Stimulated activated effector memory CD8-positive, alpha-beta T cell treated with anti-CD3 and anti-CD28 coated beads, Interleukin-12 subunit alpha, Interleukin-12 subunit beta, amount 100 ng/mL, for 72 hours (primary cell): Measurements from ENCODE around the gene NOC2L.
"Not testable (repeated sequence)": the region's sequence is repeated elsewhere in the genome, so short reads cannot be mapped to it uniquely, and the experiment has no call there.

Experiments used
- ATAC-seq: fragments of 150-1000 bp; cut with Tn5 transposase; 2 replicates; pipeline ENCODE4 v1.10.0; 2021
- DNase-seq, 2 donors: peaks; one replicate each; pipeline ENCODE4 v3.0.0; 2021 to 2022; ENCODE audit warnings: low spot score in 2 of 2
- H3K27ac Mint-ChIP-seq: one replicate; pipeline ENCODE4 v1.8.0; 2022; ENCODE audit warnings: mild to moderate bottlenecking, mixed read lengths
- H3K36me3 Mint-ChIP-seq: one replicate; pipeline ENCODE4 v1.8.0; 2022; ENCODE audit warnings: mild to moderate bottlenecking, mixed read lengths
- H3K4me1 Mint-ChIP-seq: one replicate; pipeline ENCODE4 v1.8.0; 2022; ENCODE audit warnings: mixed read lengths
- H3K4me3 Mint-ChIP-seq: one replicate; pipeline ENCODE4 v1.8.0; 2022; ENCODE audit warnings: mild to moderate bottlenecking, mixed read lengths
- H3K9me3 Mint-ChIP-seq: one replicate; pipeline ENCODE4 v1.8.0; 2022; ENCODE audit warnings: mixed read lengths

The NOC2L gene

GRCh38 chr1:997713-997992, 38.6 kb upstream of the NOC2L start:
- ATAC-seq = no peak
- no peaks in the 10 kb centered on the region for H3K9me3 Mint-ChIP-seq
- no peaks in the 10 kb centered on the region for H3K36me3 Mint-ChIP-seq
- no peak overlapping the region for H3K27ac Mint-ChIP-seq
- DNase-seq = no peak
- H3K4me1 Mint-ChIP-seq = peaks cover 17% of the 10 kb centered on the region
- peak overlapping the region; percentile 10 for H3K4me3 Mint-ChIP-seq

- H3K4me1 Mint-ChIP-seq = peaks cover 22% of the 10 kb centered on the region
- H3K27ac Mint-ChIP-seq = no peak overlapping the region
- peak overlapping the region; percentile 10 for H3K4me3 Mint-ChIP-seq
- H3K9me3 Mint-ChIP-seq = no peaks in the 10 kb centered on the region
- no peak for ATAC-seq
- H3K36me3 Mint-ChIP-seq = no peaks in the 10 kb centered on the region
- DNase-seq = no peak
These were observed 38.0 kb upstream of the NOC2L start for GRCh38 chr1:996851-997712.

GRCh38 chr1:995665-996633, 36.9 kb upstream of the NOC2L start:
- H3K27ac Mint-ChIP-seq = no peak overlapping the region
- ATAC-seq = no peak
- no peak overlapping the region for H3K4me3 Mint-ChIP-seq
- H3K9me3 Mint-ChIP-seq = no peaks in the 10 kb centered on the region
- DNase-seq = no peak
- no peaks in the 10 kb centered on the region for H3K36me3 Mint-ChIP-seq
- H3K4me1 Mint-ChIP-seq = peaks cover 29% of the 10 kb centered on the region

- not testable (repeated sequence) for ATAC-seq, H3K36me3 Mint-ChIP-seq, H3K27ac Mint-ChIP-seq, H3K9me3 Mint-ChIP-seq, DNase-seq, H3K4me3 Mint-ChIP-seq
- H3K4me1 Mint-ChIP-seq = peaks cover 25% of the 10 kb centered on the region
These were observed 35.5 kb upstream of the NOC2L start for GRCh38 chr1:994546-994945.

- no peak for ATAC-seq
- no peak overlapping the region for H3K4me3 Mint-ChIP-seq
- no peaks in the 10 kb centered on the region for H3K9me3 Mint-ChIP-seq
- DNase-seq = no peak
- no peak overlapping the region for H3K27ac Mint-ChIP-seq
- peaks cover 7% of the 10 kb centered on the region for H3K36me3 Mint-ChIP-seq
- H3K4me1 Mint-ChIP-seq = peaks cover 32% of the 10 kb centered on the region
These were observed 34.4 kb upstream of the NOC2L start for GRCh38 chr1:993379-993995.

- Mint-ChIP-seq H3K4me1 (peaks cover 35% of the 10 kb centered on the region), H3K9me3 (no peaks in the 10 kb centered on the region), H3K36me3 (peaks cover 7% of the 10 kb centered on the region), H3K4me3 (no peak overlapping the region), H3K27ac (no peak overlapping the region)
- ATAC-seq (peak; percentile 61), DNase-seq (no peak)
These were observed 33.3 kb upstream of the NOC2L start for GRCh38 chr1:992362-992761.

GRCh38 chr1:991895-992294, 32.8 kb upstream of the NOC2L start:
- ATAC-seq (no peak), DNase-seq (no peak)
- H3K27ac Mint-ChIP-seq = no peak overlapping the region
- H3K9me3 Mint-ChIP-seq = no peaks in the 10 kb centered on the region
- H3K36me3 Mint-ChIP-seq = peaks cover 7% of the 10 kb centered on the region
- H3K4me1 Mint-ChIP-seq = peaks cover 35% of the 10 kb centered on the region
- H3K4me3 Mint-ChIP-seq = no peak overlapping the region

- H3K36me3 Mint-ChIP-seq, ATAC-seq, H3K27ac Mint-ChIP-seq, H3K9me3 Mint-ChIP-seq, DNase-seq, H3K4me3 Mint-ChIP-seq: not testable (repeated sequence)
- peaks cover 35% of the 10 kb centered on the region for H3K4me1 Mint-ChIP-seq
These were observed 32.2 kb upstream of the NOC2L start for GRCh38 chr1:991275-991674.

- H3K9me3 Mint-ChIP-seq, H3K36me3 Mint-ChIP-seq, ATAC-seq, H3K4me3 Mint-ChIP-seq, H3K27ac Mint-ChIP-seq, DNase-seq: not testable (repeated sequence)
- peaks cover 29% of the 10 kb centered on the region for H3K4me1 Mint-ChIP-seq
These were observed 29.0 kb upstream of the NOC2L start for GRCh38 chr1:988061-988460.

GRCh38 chr1:985126-985525, 26.1 kb upstream of the NOC2L start:
- no peak for DNase-seq
- no peaks in the 10 kb centered on the region for H3K9me3 Mint-ChIP-seq
- H3K4me1 Mint-ChIP-seq = peaks cover 10% of the 10 kb centered on the region
- H3K27ac Mint-ChIP-seq = no peak overlapping the region
- no peak overlapping the region for H3K4me3 Mint-ChIP-seq
- peaks cover 7% of the 10 kb centered on the region for H3K36me3 Mint-ChIP-seq
- ATAC-seq = no peak

GRCh38 chr1:984476-984814, 25.4 kb upstream of the NOC2L start:
- Mint-ChIP-seq H3K36me3 (peaks cover 7% of the 10 kb centered on the region), H3K9me3 (no peaks in the 10 kb centered on the region), H3K27ac (no peak overlapping the region), H3K4me1 (peaks cover 10% of the 10 kb centered on the region), H3K4me3 (no peak overlapping the region)
- no peak for ATAC-seq
- no peak for DNase-seq

GRCh38 chr1:983798-984475, 24.9 kb upstream of the NOC2L start:
- Mint-ChIP-seq H3K27ac (no peak overlapping the region), H3K4me3 (no peak overlapping the region), H3K9me3 (no peaks in the 10 kb centered on the region), H3K36me3 (peaks cover 2% of the 10 kb centered on the region), H3K4me1 (peaks cover 7% of the 10 kb centered on the region)
- DNase-seq (peak; percentile 64 to 83), ATAC-seq (peak; percentile 64)

- no peak overlapping the region for H3K4me3 Mint-ChIP-seq
- H3K27ac Mint-ChIP-seq = no peak overlapping the region
- ATAC-seq = no peak
- no peaks in the 10 kb centered on the region for H3K9me3 Mint-ChIP-seq
- no peaks in the 10 kb centered on the region for H3K4me1 Mint-ChIP-seq
- no peaks in the 10 kb centered on the region for H3K36me3 Mint-ChIP-seq
- no peak for DNase-seq
These were observed 23.8 kb upstream of the NOC2L start for GRCh38 chr1:982765-983436.

GRCh38 chr1:981955-982558, 23.0 kb upstream of the NOC2L start, which contains the start of gene PERM1:
TSS of gene PERM1 (minus strand) at chr1:982093. CDS start at chr1:981029, 1,064 bp downstream.
- H3K4me3 Mint-ChIP-seq = no peak within 1 kb of the TSS
- no peaks in the 10 kb centered on the region for H3K36me3 Mint-ChIP-seq
- DNase-seq (no peak), ATAC-seq (no peak)
- no peaks in the 10 kb centered on the region for H3K9me3 Mint-ChIP-seq
- H3K4me1 Mint-ChIP-seq = no peaks in the 10 kb centered on the region
- H3K27ac Mint-ChIP-seq = no peak within 1 kb of the TSS
